SU-DHL-6 (cell line): ENCODE measurements around the gene C1orf52.

Experiments
- H2AFZ ChIP-seq: fragments of 200-600 bp; sonication (generic); 2 replicates; pipeline ENCODE4 v1.6.1; 2014; ENCODE audit warnings: low read depth, mild to moderate bottlenecking, moderate library complexity, mixed read lengths, antibody characterized with exemption, low read length; ENCODE audit not compliant: severe bottlenecking
- H3F3A ChIP-seq: fragments of 200-600 bp; shearing (Covaris generic); 2 replicates; pipeline ENCODE4 v1.6.0; 2016; ENCODE audit warnings: antibody characterized with exemption, mild to moderate bottlenecking; ENCODE audit not compliant: insufficient read depth
- H3K27ac ChIP-seq: fragments of 200-600 bp; sonication (generic); 2 replicates; pipeline ENCODE4 v1.5.1; 2016; ENCODE audit warnings: low read depth, mild to moderate bottlenecking, low read length, moderate library complexity, mixed read lengths
- H3K27me3 ChIP-seq: fragments of 200-600 bp; sonication (generic), shearing (Covaris generic); 2 replicates; pipeline ENCODE4 v1.6.0; 2014; ENCODE audit warnings: mild to moderate bottlenecking, low read length
- H3K36me3 ChIP-seq: fragments of 200-600 bp; sonication (generic); 2 replicates; pipeline ENCODE4 v1.6.1; 2014; ENCODE audit warnings: mild to moderate bottlenecking, low read length, mixed read lengths
- H3K4me2 ChIP-seq: fragments of 300-600, 200-600 bp; shearing (Covaris generic), sonication (generic); 2 replicates; pipeline ENCODE4 v1.6.0; 2014; ENCODE audit warnings: low read length, low read depth, mild to moderate bottlenecking; ENCODE audit not compliant: poor library complexity, severe bottlenecking
- H3K4me3 ChIP-seq: fragments of 200-600 bp; sonication (generic); 2 replicates; pipeline ENCODE4 v1.5.1; 2014; ENCODE audit warnings: antibody characterized with exemption, low read length, mild to moderate bottlenecking, mixed read lengths; ENCODE audit not compliant: insufficient read depth, poor library complexity, severe bottlenecking
- H3K79me2 ChIP-seq: fragments of 200-600 bp; sonication (generic); 2 replicates; pipeline ENCODE4 v1.6.1; 2014; ENCODE audit warnings: mild to moderate bottlenecking, low read length, moderate library complexity; ENCODE audit not compliant: insufficient read depth
- H3K9ac ChIP-seq: fragments of 200-600 bp; sonication (generic); 2 replicates; pipeline ENCODE4 v1.7.0; 2014; ENCODE audit warnings: mild to moderate bottlenecking, low read length
- H3K9me2 ChIP-seq: fragments of 200-600 bp; sonication (generic); replicated peaks from 2 replicates; pipeline ENCODE4 v1.6.1; 2014; ENCODE audit warnings: low read length; ENCODE audit not compliant: insufficient read depth
- H3K9me3 ChIP-seq: fragments of 200-600 bp; sonication (generic); 2 replicates; pipeline ENCODE4 v1.6.1; 2014; ENCODE audit warnings: low read length, mixed read lengths; ENCODE audit not compliant: insufficient read depth
- H4K20me1 ChIP-seq: fragments of 200-600 bp; sonication (generic); 2 replicates; pipeline ENCODE4 v1.6.1; 2014; ENCODE audit warnings: low read depth, mild to moderate bottlenecking, antibody characterized with exemption, low read length, moderate library complexity, mixed read lengths
- EZH2phosphoT487 ChIP-seq: fragments of 200-600 bp; sonication (generic), shearing (Covaris generic); conservative IDR thresholded peaks from 2 replicates; pipeline ENCODE4 v1.6.1; 2018; ENCODE audit warnings: mild to moderate bottlenecking, antibody characterized with exemption, low read length, moderate library complexity, mixed read lengths
- TF ChIP-seq, protein P1 (sequence below): fragments of 200-600 bp; sonication (generic); IDR thresholded peaks from one replicate; pipeline ENCODE4 v1.5.1; 2017; ENCODE audit warnings: antibody characterized with exemption, mild to moderate bottlenecking, low read length, moderate library complexity; ENCODE audit not compliant: insufficient read depth, poor library complexity, severe bottlenecking

Gene C1orf52

DNA sequence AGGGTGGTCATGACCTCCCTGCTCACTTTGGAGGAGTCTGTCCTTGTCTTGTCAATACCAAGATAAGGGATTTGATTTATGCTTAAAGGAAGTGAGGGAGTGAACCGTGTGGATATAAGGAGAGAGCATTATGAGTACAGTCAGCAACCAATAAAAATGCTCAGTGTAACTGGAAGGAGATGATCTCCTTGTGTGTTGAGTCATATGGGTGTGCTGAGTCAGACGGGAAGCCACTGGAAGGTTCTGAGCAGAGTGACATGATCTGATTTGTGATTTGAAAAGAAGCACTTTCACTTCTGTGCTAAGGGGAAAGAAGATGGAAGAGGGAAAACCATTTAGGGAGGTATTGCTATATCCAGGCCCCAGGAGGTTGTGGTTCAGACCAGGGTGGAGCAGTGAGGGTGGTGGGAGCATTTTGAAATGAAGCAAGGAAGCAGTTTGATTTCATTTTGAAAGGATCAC is 19.4 kb upstream of the C1orf52 start:
- Histone ChIP-seq H3K79me2 (peaks cover 22% of the 10 kb centered on the region), H3K9me3 (no peaks in the 10 kb centered on the region), H3K4me2 (no peak overlapping the region), H3K9me2 (no peaks in the 10 kb centered on the region), H2AFZ (no peak overlapping the region), H3K9ac (no peak overlapping the region), H3K27ac (no peak overlapping the region), H3K4me3 (no peak overlapping the region), H3F3A (peaks cover 12% of the 10 kb centered on the region), H3K27me3 (no peaks in the 10 kb centered on the region), H3K36me3 (no peaks in the 10 kb centered on the region), H4K20me1 (no peaks in the 10 kb centered on the region)
- TF ChIP-seq, protein P1, sequence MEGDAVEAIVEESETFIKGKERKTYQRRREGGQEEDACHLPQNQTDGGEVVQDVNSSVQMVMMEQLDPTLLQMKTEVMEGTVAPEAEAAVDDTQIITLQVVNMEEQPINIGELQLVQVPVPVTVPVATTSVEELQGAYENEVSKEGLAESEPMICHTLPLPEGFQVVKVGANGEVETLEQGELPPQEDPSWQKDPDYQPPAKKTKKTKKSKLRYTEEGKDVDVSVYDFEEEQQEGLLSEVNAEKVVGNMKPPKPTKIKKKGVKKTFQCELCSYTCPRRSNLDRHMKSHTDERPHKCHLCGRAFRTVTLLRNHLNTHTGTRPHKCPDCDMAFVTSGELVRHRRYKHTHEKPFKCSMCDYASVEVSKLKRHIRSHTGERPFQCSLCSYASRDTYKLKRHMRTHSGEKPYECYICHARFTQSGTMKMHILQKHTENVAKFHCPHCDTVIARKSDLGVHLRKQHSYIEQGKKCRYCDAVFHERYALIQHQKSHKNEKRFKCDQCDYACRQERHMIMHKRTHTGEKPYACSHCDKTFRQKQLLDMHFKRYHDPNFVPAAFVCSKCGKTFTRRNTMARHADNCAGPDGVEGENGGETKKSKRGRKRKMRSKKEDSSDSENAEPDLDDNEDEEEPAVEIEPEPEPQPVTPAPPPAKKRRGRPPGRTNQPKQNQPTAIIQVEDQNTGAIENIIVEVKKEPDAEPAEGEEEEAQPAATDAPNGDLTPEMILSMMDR = no peak
- TF ChIP-seq EZH2phosphoT487 = no peak

- Histone ChIP-seq H3K9me2 (no peaks in the 10 kb centered on the region), H3K36me3 (no peaks in the 10 kb centered on the region), H3K27ac (no peak overlapping the region), H3K4me3 (no peak overlapping the region), H2AFZ (peak overlapping the region; percentile 73), H3K4me2 (no peak overlapping the region), H3K9ac (no peak overlapping the region), H3K79me2 (peaks cover 33% of the 10 kb centered on the region), H3K9me3 (no peaks in the 10 kb centered on the region), H4K20me1 (no peaks in the 10 kb centered on the region), H3F3A (peaks cover 12% of the 10 kb centered on the region), H3K27me3 (no peaks in the 10 kb centered on the region)
- TF ChIP-seq EZH2phosphoT487 = no peak
- TF ChIP-seq, protein P1 = no peak
These were observed 18.3 kb upstream of the C1orf52 start for GRCh38 chr1:85277802-85278201.

GRCh38 chr1:85276978-85277639 is 17.6 kb upstream of the C1orf52 start:
- no peaks in the 10 kb centered on the region for H3K9me3 ChIP-seq
- peak overlapping the region; percentile 73 for H2AFZ ChIP-seq
- H3K27me3 ChIP-seq = no peaks in the 10 kb centered on the region
- H3K9ac ChIP-seq = peak overlapping the region; percentile 52
- H3K9me2 ChIP-seq = no peaks in the 10 kb centered on the region
- H3K27ac ChIP-seq = peak overlapping the region; percentile 61
- peak overlapping the region; percentile 96 for H3K4me2 ChIP-seq
- H3K4me3 ChIP-seq = peak overlapping the region; percentile 53
- peaks cover 12% of the 10 kb centered on the region for H3F3A ChIP-seq
- H3K36me3 ChIP-seq = no peaks in the 10 kb centered on the region
- no peaks in the 10 kb centered on the region for H4K20me1 ChIP-seq
- H3K79me2 ChIP-seq = peaks cover 38% of the 10 kb centered on the region
- TF ChIP-seq, protein P1 = no peak
- no peak for TF ChIP-seq EZH2phosphoT487
